GM21825 (cell line): ENCODE data around the gene VPS29.
"Not testable (repeated sequence)": the region's sequence is repeated elsewhere in the genome, so short reads cannot be mapped to it uniquely, and the experiment has no call there.

Source experiments
- ATAC-seq: cut with Tn5 transposase; IDR thresholded peaks from one replicate; pipeline ENCODE4 v1.9.1; 2021; ENCODE audit warnings: mild to moderate bottlenecking, moderate library complexity; ENCODE audit not compliant: unreplicated experiment

The VPS29 gene

GRCh38 chr12:110501752-110502738 is at the start of gene VPS29, which contains the start of gene RAD9B:
TSS of gene VPS29 (minus strand) at chr12:110502111. CDS start at chr12:110502051, 60 bp downstream.
TSS of gene RAD9B (plus strand) at chr12:110502331. CDS start at chr12:110502338, 7 bp downstream.
- ATAC-seq = peak; percentile 90

DNA sequence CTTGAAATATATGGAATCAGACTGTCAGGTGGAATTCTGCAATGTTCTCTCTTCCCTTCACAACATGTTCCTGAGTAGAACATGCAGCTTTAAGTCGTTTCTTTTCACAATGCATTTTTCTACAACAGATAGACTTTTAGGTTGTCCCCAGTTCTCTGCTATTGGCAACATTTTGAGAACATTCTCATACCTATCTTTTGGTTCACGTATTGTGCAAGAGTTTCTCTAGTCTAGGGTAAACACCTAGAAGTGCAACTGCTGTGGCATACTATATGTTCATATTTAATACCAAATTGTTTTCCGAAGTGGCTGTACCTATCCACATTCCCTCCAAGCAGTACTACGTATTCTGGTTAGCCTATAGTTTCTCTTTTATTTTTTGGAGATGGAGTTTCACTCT is 49.1 kb upstream of the VPS29 start:
- ATAC-seq = no peak

DNA sequence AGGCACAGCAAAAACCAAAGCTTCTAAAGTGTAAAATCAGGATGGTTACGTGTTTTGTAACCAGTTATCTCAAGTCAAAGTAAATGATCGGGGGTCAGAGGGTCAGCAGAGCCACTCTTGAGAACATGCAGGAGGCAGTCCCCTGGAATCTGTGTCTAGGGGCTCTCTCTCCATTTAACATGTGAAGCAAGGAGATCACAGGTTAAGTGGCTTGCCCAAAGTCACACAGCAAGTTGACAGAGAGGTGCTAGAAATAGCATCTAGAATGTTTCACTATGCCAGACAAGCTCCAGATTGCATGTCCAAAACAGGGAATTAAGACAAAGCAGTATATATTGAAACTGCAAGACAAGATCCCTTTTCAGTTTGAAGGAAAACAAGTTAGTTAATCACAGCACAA is 47.8 kb upstream of the VPS29 start:
- no peak for ATAC-seq

- no peak for ATAC-seq
Measured at GRCh38 chr12:110548678-110549077, 46.8 kb upstream of the VPS29 start.

DNA sequence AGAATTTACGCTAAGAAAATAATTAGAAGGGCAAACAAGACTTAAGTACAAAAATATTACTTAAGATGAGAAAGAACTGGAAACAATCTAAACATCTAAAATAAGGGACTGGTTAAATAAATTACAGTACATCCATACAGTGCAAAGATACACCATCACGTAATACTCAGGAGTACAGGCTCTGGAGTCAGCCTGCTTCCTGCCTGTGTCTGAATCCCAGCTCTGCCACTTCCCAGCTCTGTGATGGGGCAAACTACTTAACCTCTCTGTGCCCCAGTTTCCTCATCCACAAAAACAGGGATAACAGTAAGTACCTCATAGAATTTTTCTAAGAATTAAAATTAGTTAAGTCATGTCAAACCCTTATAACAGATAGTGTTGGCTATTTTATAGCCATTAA is 45.2 kb upstream of the VPS29 start:
- no peak for ATAC-seq

DNA sequence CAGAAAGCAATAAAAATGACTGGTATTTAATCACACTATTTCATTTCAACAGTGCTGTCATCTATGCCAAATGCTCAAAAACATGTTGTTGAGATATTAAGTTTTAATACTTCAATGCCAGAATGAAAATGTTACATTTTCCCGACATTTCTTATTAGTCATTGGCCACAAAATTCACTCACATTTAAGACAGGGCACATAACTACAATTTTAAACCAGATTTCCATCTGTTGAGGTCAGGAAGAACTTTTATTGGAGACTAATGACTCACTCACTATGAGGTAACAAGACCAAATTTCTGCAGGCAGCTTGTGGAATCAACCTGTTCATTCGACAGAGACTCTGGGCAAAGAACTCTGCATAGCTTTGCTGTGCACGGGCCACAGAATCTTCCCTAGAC is 44.4 kb upstream of the VPS29 start:
- no peak for ATAC-seq

GRCh38 chr12:110545812-110546211 is 43.9 kb upstream of the VPS29 start:
- no peak for ATAC-seq

DNA sequence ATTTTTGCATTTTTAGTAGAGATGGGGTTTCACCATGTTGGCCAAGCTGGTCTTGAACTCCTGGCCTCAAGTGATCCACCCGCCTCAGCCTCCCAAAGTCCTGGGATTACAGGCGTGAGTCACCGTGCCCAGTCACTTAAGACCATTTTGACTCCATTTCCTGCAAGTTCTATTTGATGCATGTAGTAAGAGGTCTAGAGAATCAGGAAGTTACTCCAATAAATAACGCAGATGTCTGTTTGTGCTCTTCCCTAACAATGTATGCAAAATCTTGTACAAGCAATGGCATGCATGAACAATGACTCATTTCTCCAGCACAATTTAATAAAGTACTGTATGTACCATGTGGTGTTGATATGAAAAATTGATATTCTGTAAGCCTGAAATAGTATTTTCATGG is 43.3 kb upstream of the VPS29 start:
- not testable (repeated sequence) for ATAC-seq

GRCh38 chr12:110543965-110544364 is 42.1 kb upstream of the VPS29 start:
- ATAC-seq = no peak

DNA sequence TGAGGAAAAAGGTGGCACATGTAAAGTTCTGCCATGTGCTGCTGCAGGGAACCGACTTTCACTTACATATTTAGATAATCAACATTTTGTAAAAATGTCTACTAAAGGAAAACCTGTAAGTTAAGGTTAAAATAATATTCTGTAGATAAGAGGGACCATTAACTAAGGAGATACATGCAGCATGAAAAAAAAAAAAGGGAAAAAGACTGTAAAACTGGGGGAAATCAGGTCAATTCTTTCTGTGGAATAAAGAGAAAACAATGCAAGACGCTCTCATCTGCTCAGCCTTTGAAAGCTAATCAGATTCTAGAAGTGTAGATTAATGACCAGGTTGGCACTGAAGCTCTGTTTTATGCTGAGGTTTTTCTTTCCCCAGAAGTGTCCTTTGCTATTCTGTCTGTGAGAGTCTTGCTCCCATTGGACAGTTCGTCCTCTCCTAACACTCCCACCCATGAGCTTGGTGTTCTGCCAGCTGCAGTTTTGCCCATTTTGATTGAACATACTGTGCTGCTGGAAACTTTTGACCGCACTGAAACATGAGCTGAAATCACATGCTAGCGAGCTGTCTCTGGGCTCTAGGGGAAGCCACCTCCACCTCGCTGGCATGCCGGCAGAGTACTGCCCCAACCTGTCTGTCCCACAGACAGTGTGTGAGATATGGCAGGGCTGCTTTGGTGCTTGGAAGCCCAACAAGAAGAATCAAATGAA is 41.5 kb upstream of the VPS29 start:
- ATAC-seq = no peak

- ATAC-seq = no peak
Measured at GRCh38 chr12:110540048-110540447, 38.1 kb upstream of the VPS29 start.

GRCh38 chr12:110538869-110539622 is 37.1 kb upstream of the VPS29 start:
- no peak for ATAC-seq

GRCh38 chr12:110537605-110538409 is 35.9 kb upstream of the VPS29 start:
- ATAC-seq = no peak

DNA sequence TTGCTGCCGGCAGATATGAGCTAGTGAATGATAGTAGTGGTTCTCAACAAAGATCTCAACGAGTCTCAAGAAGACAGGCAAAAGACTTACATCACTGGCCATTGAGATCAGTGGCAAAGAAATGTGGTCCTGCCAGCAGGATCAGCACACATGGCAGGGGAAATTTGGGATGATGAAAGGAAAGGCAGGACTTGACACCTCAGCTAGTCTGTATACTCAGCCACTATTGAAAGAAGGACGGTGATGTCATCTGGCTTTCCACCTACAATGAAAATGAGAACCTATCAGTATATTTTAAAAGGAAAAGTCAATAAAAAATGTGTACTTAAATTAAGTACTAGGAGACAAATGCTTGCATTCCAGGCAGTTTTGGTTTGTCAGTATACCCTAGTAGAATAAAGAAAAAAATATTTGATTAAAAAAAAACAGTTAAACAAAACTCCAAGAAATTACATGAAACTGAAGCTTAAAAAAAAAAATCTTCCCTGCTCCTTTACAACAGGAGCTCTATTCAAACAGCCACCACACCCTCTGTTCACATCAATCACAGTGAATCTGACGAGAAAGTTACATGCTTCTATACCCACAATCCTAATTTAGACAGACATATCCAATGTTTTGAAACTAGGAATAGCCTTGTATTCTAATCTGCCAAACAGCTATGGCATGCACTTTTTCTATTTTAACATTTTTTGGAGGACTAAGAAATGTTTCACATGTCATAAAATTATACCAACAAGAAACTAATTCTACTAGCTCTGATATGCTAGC is 35.1 kb upstream of the VPS29 start:
- no peak for ATAC-seq

DNA sequence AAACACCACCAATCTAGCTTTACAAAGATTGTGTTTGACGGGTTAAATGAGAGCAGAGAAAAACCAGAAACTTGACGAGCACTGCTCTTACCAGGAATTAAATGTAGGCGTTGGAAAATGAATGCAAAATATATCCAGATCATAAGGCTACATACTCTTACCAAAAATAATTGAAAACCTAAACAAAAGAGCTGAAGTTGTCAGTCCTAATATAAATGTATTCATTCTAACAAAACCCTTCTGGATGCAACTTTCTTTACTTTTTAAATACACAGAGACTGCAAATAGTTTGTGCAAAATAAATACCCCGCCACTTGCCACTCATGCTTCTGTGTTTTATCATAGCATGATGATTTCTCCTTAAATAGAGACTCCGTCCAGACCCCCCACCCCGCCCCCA is 32.9 kb upstream of the VPS29 start:
- ATAC-seq = no peak

DNA sequence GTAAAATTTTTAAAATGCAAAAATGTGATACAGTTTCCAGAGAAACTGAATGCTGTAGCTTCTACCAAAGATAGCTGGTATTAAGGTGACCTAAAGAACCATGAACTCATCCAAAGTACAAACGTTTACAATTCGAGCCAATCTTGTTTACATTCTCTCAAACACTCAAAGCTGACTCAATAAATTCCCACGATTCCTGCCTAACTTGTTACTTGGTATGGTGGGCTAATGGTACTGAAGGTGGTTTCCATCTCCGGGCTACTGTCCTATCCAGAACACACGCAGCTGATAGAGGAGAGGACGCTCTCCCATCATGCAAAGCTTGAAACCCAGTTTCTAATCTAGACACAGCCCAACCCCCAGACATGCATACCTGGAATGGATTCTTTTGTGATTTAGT is 31.7 kb upstream of the VPS29 start:
- no peak for ATAC-seq

GRCh38 chr12:110532644-110533043 is 30.7 kb upstream of the VPS29 start:
- no peak for ATAC-seq

DNA sequence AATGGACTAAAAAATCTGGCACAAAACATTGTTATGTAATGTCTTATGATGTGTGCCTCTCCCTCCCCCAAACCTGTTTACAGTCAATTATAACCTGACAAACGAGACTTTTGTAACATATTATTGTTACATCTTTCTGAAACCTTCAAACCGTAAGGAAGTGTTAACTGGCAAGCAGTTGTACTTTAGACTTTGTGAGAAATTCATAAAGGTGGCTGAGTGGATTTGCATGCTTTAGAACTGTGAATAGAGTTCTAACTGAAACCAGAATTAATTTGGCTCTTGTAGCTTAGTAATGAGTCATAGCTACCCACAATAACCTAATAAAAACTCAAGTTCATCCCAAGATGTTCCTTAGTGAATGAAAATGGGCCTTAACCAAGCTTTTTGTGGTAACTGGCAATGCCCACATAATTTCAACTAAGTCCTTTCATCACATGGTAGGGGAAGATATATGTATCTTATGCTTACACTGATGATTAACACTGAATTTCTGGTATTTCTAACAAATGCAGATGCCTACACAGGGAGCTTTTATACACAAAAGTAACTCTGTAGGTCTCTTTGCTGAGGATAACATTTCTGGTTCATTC is 29.9 kb upstream of the VPS29 start:
- peak; percentile 82 for ATAC-seq

- no peak for ATAC-seq
Measured at GRCh38 chr12:110530511-110530910, 28.6 kb upstream of the VPS29 start.
